GM12878 (cell line): ENCODE data around the gene GMCL1. TPM values are rescaled to one million over a fixed set of nuclear protein-coding genes. Genes with fewer than 3 reads are reported as not detected.

Experiments used
- ATAC-seq: fragments of 200-7000 bp; cut with Tn5 transposase; 3 replicates; pipeline ENCODE4 v1.9.1; 2020; ENCODE audit warnings: mild to moderate bottlenecking, moderate library complexity
- BruUV-seq: library from RNA; stranded (reverse); fragments of 400-500 nt; replicated peaks from 2 replicates; lab custom pipeline; 2021; lab: Mats Ljungman, UMichigan
- CTCF ChIA-PET: fragments of 300-600 bp; sonication (Branson Sonifier 250); formaldehyde crosslinking; extraction: SDS; loops from one replicate; lab custom pipeline; 2021; ENCODE audit warnings: inconsistent platforms; lab: Yijun Ruan, JAX
- POLR2A ChIA-PET: fragments of 350-600 bp; formaldehyde crosslinking; extraction: SDS; loops from one replicate; lab custom pipeline; 2021; ENCODE audit warnings: inconsistent platforms; lab: Charles Lee
- RAD21 ChIA-PET: fragments of 300-600 bp; sonication (Branson Sonifier 250); formaldehyde crosslinking; loops from one replicate; lab custom pipeline; 2023; ENCODE audit warnings: antibody characterized with exemption; ENCODE audit not compliant: unreplicated experiment; lab: Charles Lee
- SMC1A ChIA-PET: fragments of 300-600 bp; sonication (Branson Sonifier 250); formaldehyde crosslinking; loops from one replicate; lab custom pipeline; 2023; ENCODE audit not compliant: unreplicated experiment, uncharacterized antibody; lab: Charles Lee
- DNase-seq: peaks from one replicate; pipeline ENCODE4 v3.0.0-alpha.2; 2011; ENCODE audit warnings: low read depth, low spot score
- FAIRE-seq: peaks from 3 replicates; lab custom pipeline; 2011; peaks lifted over from hg19 to GRCh38; lab: Jason Lieb, UNC
- H2AFZ ChIP-seq: 2 replicates; pipeline ENCODE4 v1.6.0; 2011; ENCODE audit warnings: low read depth, low read length, control low read depth; ENCODE audit not compliant: control insufficient read depth
- H3K27ac ChIP-seq: 2 replicates; pipeline ENCODE4 v1.5.1; 2011; ENCODE audit warnings: control low read depth; ENCODE audit not compliant: control insufficient read depth, insufficient read depth
- H3K27me3 ChIP-seq, 2 experiments: replicated peaks in 1 of 2; 2 replicates each; pipeline versions ENCODE4 v1.6.0 to v1.6.1; 2011; ENCODE audit warnings: low read length in 1 of 2; ENCODE audit not compliant: control insufficient read depth in 2 of 2, insufficient read depth in 2 of 2
- H3K36me3 ChIP-seq, 2 experiments: 2 replicates each; pipeline ENCODE4 v1.5.1; 2011; ENCODE audit warnings: low read length in 1 of 2; ENCODE audit not compliant: control insufficient read depth in 2 of 2, insufficient read depth in 2 of 2
- H3K4me1 ChIP-seq: 2 replicates; pipeline ENCODE4 v1.6.1; 2011; ENCODE audit warnings: mild to moderate bottlenecking, low read length, moderate library complexity, mixed read lengths; ENCODE audit not compliant: control insufficient read depth, insufficient read depth
- H3K4me2 ChIP-seq: 2 replicates; pipeline ENCODE4 v1.6.0; 2011; ENCODE audit warnings: control low read depth; ENCODE audit not compliant: control insufficient read depth, insufficient read depth
- H3K4me3 ChIP-seq: fragments of 200-600 bp; sonication (generic); 2 replicates; pipeline ENCODE4 v1.5.1; 2016
- H3K79me2 ChIP-seq: 2 replicates; pipeline ENCODE4 v1.6.0; 2011; ENCODE audit warnings: low read length; ENCODE audit not compliant: control insufficient read depth, insufficient read depth
- H3K9ac ChIP-seq: 2 replicates; pipeline ENCODE4 v1.8.0; 2011; ENCODE audit warnings: low read length, control low read depth, mixed read lengths; ENCODE audit not compliant: control insufficient read depth, insufficient read depth
- H3K9me3 ChIP-seq: replicated peaks from 3 replicates; pipeline ENCODE4 v1.5.1; 2011; ENCODE audit warnings: mild to moderate bottlenecking, low read length; ENCODE audit not compliant: control insufficient read depth, insufficient read depth
- H4K20me1 ChIP-seq: 2 replicates; pipeline ENCODE4 v1.6.0; 2011; ENCODE audit not compliant: control insufficient read depth, insufficient read depth
- BHLHE40 ChIP-seq, 2 experiments: fragments of 450-650 bp in 1 of 2; IDR thresholded peaks; 2 replicates each; pipeline ENCODE4 v1.6.1; 2011 to 2017; ENCODE audit warnings: low read depth in 2 of 2, borderline replicate concordance in 1 of 2, improper control_type of control experiment in 1 of 2, low read length in 1 of 2, mild to moderate bottlenecking in 1 of 2
- BRCA1 ChIP-seq: IDR thresholded peaks from 2 replicates; pipeline ENCODE4 v1.6.1; 2011; ENCODE audit warnings: low read depth, low read length, improper control_type of control experiment
- CBFB ChIP-seq: IDR thresholded peaks from 2 replicates; pipeline ENCODE4 v1.6.1; 2016; ENCODE audit warnings: antibody characterized with exemption, low read depth
- CBX5 ChIP-seq: sonication (generic); IDR thresholded peaks from 2 replicates; pipeline ENCODE4 v1.6.1; 2016; ENCODE audit warnings: low read depth, moderate library complexity, mild to moderate bottlenecking, inconsistent platforms
- ESRRA ChIP-seq: IDR thresholded peaks from 2 replicates; pipeline ENCODE4 v1.6.1; 2012; ENCODE audit warnings: mild to moderate bottlenecking, low read length, improper control_type of control experiment
- HDGF ChIP-seq: fragments of 450-650 bp; IDR thresholded peaks from 2 replicates; pipeline ENCODE4 v1.6.1; 2016; ENCODE audit warnings: antibody characterized with exemption
- IKZF1 ChIP-seq: fragments of 450-650 bp; conservative IDR thresholded peaks from 2 replicates; pipeline ENCODE4 v1.6.1; 2017; ENCODE audit warnings: antibody characterized with exemption, mild to moderate bottlenecking
- NFYA ChIP-seq: IDR thresholded peaks from 2 replicates; pipeline ENCODE4 v1.6.1; 2011; ENCODE audit warnings: low read depth, mild to moderate bottlenecking, low read length, improper control_type of control experiment, borderline replicate concordance
- PML ChIP-seq: IDR thresholded peaks from 2 replicates; pipeline ENCODE4 v1.6.1; 2012; ENCODE audit warnings: low read length, inconsistent platforms
- POLR2AphosphoS2 ChIP-seq: IDR thresholded peaks from 2 replicates; pipeline ENCODE4 v1.6.1; 2011; ENCODE audit warnings: low read depth, mild to moderate bottlenecking, low read length, improper control_type of control experiment, moderate library complexity
- STAT1 ChIP-seq: fragments of 450-650 bp; conservative IDR thresholded peaks from 2 replicates; pipeline ENCODE4 v1.6.1; 2014; ENCODE audit warnings: antibody characterized with exemption, mild to moderate bottlenecking
- TBL1XR1 ChIP-seq: IDR thresholded peaks from 2 replicates; pipeline ENCODE4 v1.6.1; 2012; ENCODE audit warnings: low read depth, low read length, improper control_type of control experiment
- TCF3 ChIP-seq: IDR thresholded peaks from 2 replicates; pipeline ENCODE4 v1.6.1; 2012; ENCODE audit warnings: low read depth, mild to moderate bottlenecking, low read length, borderline replicate concordance; ENCODE audit not compliant: insufficient read depth
- WRNIP1 ChIP-seq: IDR thresholded peaks from 2 replicates; pipeline ENCODE4 v1.6.1; 2011; ENCODE audit warnings: low read depth, low read length, improper control_type of control experiment, borderline replicate concordance
- ZNF274 ChIP-seq: IDR thresholded peaks from one replicate; pipeline ENCODE4 v1.8.0; 2011; ENCODE audit not compliant: insufficient read length, insufficient read depth
- WGBS: methylation state at CpG from one replicate; pipeline ENCODE4 v1.1.6; 2016; ENCODE audit warnings: low lambda C conversion rate; ENCODE audit not compliant: insufficient replicate concordance, insufficient coverage; ENCODE audit errors: missing lambda C conversion rate; 5-methylcytosine and 5-hydroxymethylcytosine counted together
- in situ Hi-C: fragments of 300-500 bp; cut with MboI; formaldehyde crosslinking; loops from 9 replicates; pipeline ENCODE4 v1.14.3; 2018; ENCODE audit warnings: mixed read lengths
- intact Hi-C: fragments of 100-400 bp; cut with micrococcal nuclease; formaldehyde crosslinking; loops from one replicate; pipeline ENCODE4 v1.14.2; 2022; ENCODE audit not compliant: unreplicated experiment
- polyA plus RNA-seq, 11 experiments: library from polyadenylated mRNA; depleted of rRNA in 4 of 11; unstranded in 6 of 11; stranded (reverse) in 5 of 11; fragments of >200 nt; fragmentation: Nextera tagmentation in 4 of 11; fragmentation: Illumina TruSeq in 1 of 11; extraction: Ambion mirVana in 4 of 11; extraction: Trizol in 1 of 11; gene quantifications; 1 replicate in 1 of 11; 2 replicates in 10 of 11; pipeline versions ENCODE4 v1.2.1 to v1.2.3, GENCODE V29; 2011 to 2016; ENCODE audit warnings: inconsistent platforms in 2 of 11, missing spikeins in 2 of 11, low read depth in 1 of 11
- small RNA-seq: library from RNA; depleted of rRNA; stranded (forward); fragments of <200 nt; gene quantifications from one replicate; pipeline ENCODE3, GENCODE V24; 2014
- total RNA-seq, 4 experiments: library from RNA; depleted of rRNA in 3 of 4; stranded (reverse); fragments of >200 nt in 3 of 4; fragmentation: Illumina TruSeq in 1 of 4; extraction: Trizol in 1 of 4; gene quantifications; 2 replicates each; pipeline versions ENCODE4 v1.2.1 to v1.2.3, GENCODE V29; 2013 to 2021

The GMCL1 gene
- total and polyA plus RNA-seq, 10 of the 15 experiments (the other 5 are each of a cell fraction or from before 2014, with no cell fraction given): 3.7 to 21.4 (median 12.3) TPM

DNA sequence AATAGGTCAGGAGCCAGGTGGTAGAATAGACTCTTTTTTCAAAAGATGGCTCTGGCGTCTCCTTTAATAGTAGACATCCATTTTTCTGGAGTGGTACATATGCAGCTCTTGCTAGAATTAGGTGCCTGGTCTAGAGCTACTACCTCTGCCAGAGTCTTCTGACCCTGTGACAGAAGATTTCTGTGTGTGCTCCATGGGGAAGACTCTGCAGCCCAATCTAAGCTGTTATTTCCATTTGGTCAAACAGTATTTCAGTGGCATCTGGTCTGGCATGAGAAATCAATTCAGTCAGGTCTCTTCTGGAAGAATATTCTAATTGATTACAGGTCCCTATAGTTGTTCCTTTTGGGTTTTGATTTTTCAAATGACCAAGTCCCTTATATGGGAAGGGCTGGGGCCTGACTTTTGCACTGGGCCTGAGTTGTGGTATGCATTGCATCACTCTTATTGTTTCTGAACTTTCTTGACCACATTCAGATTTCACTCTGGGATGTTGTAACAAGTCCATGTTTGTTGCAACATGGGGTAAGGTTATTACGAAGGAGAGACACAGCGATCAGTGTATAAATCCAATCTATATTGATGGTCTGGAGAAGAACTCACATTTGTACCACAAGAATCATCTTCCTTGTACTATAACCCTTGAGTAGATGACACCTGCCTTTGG, 97.5 kb downstream of the GMCL1 start:
- no peak overlapping the region for H3K4me2 ChIP-seq

More for the DNA sequence above, 97.5 kb downstream of the GMCL1 start:
- DNase-seq: no peak
- no peak overlapping the region for H3K9ac ChIP-seq
- POLR2A ChIA-PET: no interaction called here
- TF ChIP-seq NFYA (no peak), ESRRA (no peak), POLR2AphosphoS2 (no peak), WRNIP1 (no peak), BHLHE40 (IDR thresholded peaks at IDR 0.05; ENCODE audit: borderline replicate concordance in 1 of 2, low read depth in 2 of 2, low read length in 1 of 2) (no peak), TCF3 (no peak), HDGF (no peak), CBX5 (no peak), STAT1 (no peak), ZNF274 (no peak), IKZF1 (no peak), CBFB (no peak), TBL1XR1 (no peak), PML (no peak), BRCA1 (no peak)
- TF ChIP-seq, all 136 proteins: peak for 0
- no peaks in the 10 kb centered on the region for H3K9me3 ChIP-seq
- H3K4me1 ChIP-seq: peaks cover 4% of the 10 kb centered on the region; the same call in 1 of the 2 replicates
- H4K20me1 ChIP-seq: no peaks in the 10 kb centered on the region
- intact Hi-C loops (no loop called here), in situ Hi-C loops (no loop called here)
- no peak overlapping the region for H3K27ac ChIP-seq
- no TSS peak for BruUV-seq
- 65% methylated on average over 3 of the region's 3 CpGs for WGBS
- ATAC-seq: no peak
- no peak for FAIRE-seq
- SMC1A ChIA-PET: interaction anchor here (1.7 kb wide), 1 partner anchor 142 kb away, joined by 5 read pairs; no protein-coding TSS in a partner anchor
- 0 out of 4 replicates have a peak, but pooled peaks cover 0 to 2% of the 10 kb centered on the region in 2 experiments for H3K36me3 ChIP-seq
- no peak overlapping the region for H3K4me3 ChIP-seq
- no peak overlapping the region for H2AFZ ChIP-seq
- RAD21 ChIA-PET: no interaction called here
- H3K27me3 ChIP-seq: no peaks in the 10 kb centered on the region
- CTCF ChIA-PET: interaction anchor here (1.0 kb wide), 1 partner anchor 10 kb away, joined by 3 read pairs; no protein-coding TSS in a partner anchor
- no peaks in the 10 kb centered on the region for H3K79me2 ChIP-seq

Small RNA genes within 50 kb of the gene (small RNA-seq; reads per million reads assigned to genes)
- not detected for gene RPL23AP92

Other genes starting within 250 kb of the GMCL1 start
- 24.5 and 26.0 TPM in 2 replicates for gene AAK1, start 185.9 kb upstream of the GMCL1 start, total RNA-seq (2014; rRNA removed)
- gene AAK1, start 185.9 kb upstream of the GMCL1 start, total RNA-seq (2014; rRNA removed; fragmentation: Illumina TruSeq; extraction: Trizol): 15.0 and 15.4 TPM in 2 replicates
- gene AAK1, start 185.9 kb upstream of the GMCL1 start, total RNA-seq (2021): 32.9 and 35.0 TPM in 2 replicates
- gene AAK1, start 185.9 kb upstream of the GMCL1 start, polyA plus RNA-seq (2011; rRNA removed): 10.3 and 12.0 TPM in 2 replicates
- 17.6 and 18.1 TPM in 2 replicates for gene AAK1, start 185.9 kb upstream of the GMCL1 start, polyA plus RNA-seq (2014; fragmentation: Illumina TruSeq; extraction: Trizol)
- gene AAK1, start 185.9 kb upstream of the GMCL1 start, polyA plus RNA-seq (2014; fragmentation: Nextera tagmentation; extraction: Ambion mirVana): 1 to 10 TPM; 2.9 to 8.0 TPM
- 16.9 and 21.0 TPM in 2 replicates for gene AAK1, start 185.9 kb upstream of the GMCL1 start, polyA plus RNA-seq (2014; rRNA removed)
- 10 to 100 TPM; 30.7 to 41.4 TPM for gene AAK1, start 185.9 kb upstream of the GMCL1 start, polyA plus RNA-seq (2016; fragmentation: Nextera tagmentation; extraction: Ambion mirVana)
- gene ANXA4, start 87.5 kb upstream of the GMCL1 start, total RNA-seq (2014; rRNA removed): 59.3 and 60.0 TPM in 2 replicates
- 16.3 and 17.7 TPM in 2 replicates for gene ANXA4, start 87.5 kb upstream of the GMCL1 start, total RNA-seq (2014; rRNA removed; fragmentation: Illumina TruSeq; extraction: Trizol)
- gene ANXA4, start 87.5 kb upstream of the GMCL1 start, total RNA-seq (2021): 57.5 and 64.2 TPM in 2 replicates
- gene ANXA4, start 87.5 kb upstream of the GMCL1 start, polyA plus RNA-seq (2011; rRNA removed): 81.6 and 97.2 TPM in 2 replicates
- 57.9 and 74.3 TPM in 2 replicates for gene ANXA4, start 87.5 kb upstream of the GMCL1 start, polyA plus RNA-seq (2014; fragmentation: Illumina TruSeq; extraction: Trizol)
- gene ANXA4, start 87.5 kb upstream of the GMCL1 start, polyA plus RNA-seq (2014; fragmentation: Nextera tagmentation; extraction: Ambion mirVana): 10 to 100 TPM; 64.6 to 73.1 TPM
- 78.8 and 94.3 TPM in 2 replicates for gene ANXA4, start 87.5 kb upstream of the GMCL1 start, polyA plus RNA-seq (2014; rRNA removed)
- gene ANXA4, start 87.5 kb upstream of the GMCL1 start, polyA plus RNA-seq (2016; fragmentation: Nextera tagmentation; extraction: Ambion mirVana): 10 to 100 TPM; 69.0 to 74.2 TPM
- 33.2 and 41.0 TPM in 2 replicates for gene SNRNP27, start 64.3 kb downstream of the GMCL1 start, total RNA-seq (2014; rRNA removed)
- gene SNRNP27, start 64.3 kb downstream of the GMCL1 start, total RNA-seq (2014; rRNA removed; fragmentation: Illumina TruSeq; extraction: Trizol): 49.8 and 52.7 TPM in 2 replicates
- gene SNRNP27, start 64.3 kb downstream of the GMCL1 start, total RNA-seq (2021): 35.6 and 37.4 TPM in 2 replicates
- gene SNRNP27, start 64.3 kb downstream of the GMCL1 start, polyA plus RNA-seq (2011; rRNA removed): 52.1 and 88.6 TPM in 2 replicates
- gene SNRNP27, start 64.3 kb downstream of the GMCL1 start, polyA plus RNA-seq (2014; fragmentation: Illumina TruSeq; extraction: Trizol): 49.2 and 66.8 TPM in 2 replicates
- gene SNRNP27, start 64.3 kb downstream of the GMCL1 start, polyA plus RNA-seq (2014; fragmentation: Nextera tagmentation; extraction: Ambion mirVana): 10 to 100 TPM; 30.6 to 30.9 TPM
- 34.5 and 46.3 TPM in 2 replicates for gene SNRNP27, start 64.3 kb downstream of the GMCL1 start, polyA plus RNA-seq (2014; rRNA removed)
- gene SNRNP27, start 64.3 kb downstream of the GMCL1 start, polyA plus RNA-seq (2016; fragmentation: Nextera tagmentation; extraction: Ambion mirVana): 10 to 100 TPM; 77.6 to 89.5 TPM
- gene MXD1, start 85.4 kb downstream of the GMCL1 start, total RNA-seq (2014; rRNA removed): 2.7 and 3.4 TPM in 2 replicates
- 1.8 and 2.2 TPM in 2 replicates for gene MXD1, start 85.4 kb downstream of the GMCL1 start, total RNA-seq (2014; rRNA removed; fragmentation: Illumina TruSeq; extraction: Trizol)
- 5.3 and 5.5 TPM in 2 replicates for gene MXD1, start 85.4 kb downstream of the GMCL1 start, total RNA-seq (2021)
- gene MXD1, start 85.4 kb downstream of the GMCL1 start, polyA plus RNA-seq (2011; rRNA removed): 9.9 and 10.2 TPM in 2 replicates
- 3.2 and 3.4 TPM in 2 replicates for gene MXD1, start 85.4 kb downstream of the GMCL1 start, polyA plus RNA-seq (2014; fragmentation: Illumina TruSeq; extraction: Trizol)
- 1 to 10 TPM; 2.5 to 2.7 TPM for gene MXD1, start 85.4 kb downstream of the GMCL1 start, polyA plus RNA-seq (2014; fragmentation: Nextera tagmentation; extraction: Ambion mirVana)
- 2.6 and 3.0 TPM in 2 replicates for gene MXD1, start 85.4 kb downstream of the GMCL1 start, polyA plus RNA-seq (2014; rRNA removed)
- 1 to 10 TPM; 4.5 to 5.5 TPM for gene MXD1, start 85.4 kb downstream of the GMCL1 start, polyA plus RNA-seq (2016; fragmentation: Nextera tagmentation; extraction: Ambion mirVana)
- gene ASPRV1, start 132.0 kb downstream of the GMCL1 start, total RNA-seq (2014; rRNA removed): 0.11 and 0.38 TPM in 2 replicates
- 0.23 and 0.27 TPM in 2 replicates for gene ASPRV1, start 132.0 kb downstream of the GMCL1 start, total RNA-seq (2014; rRNA removed; fragmentation: Illumina TruSeq; extraction: Trizol)
- 0.53 and 0.59 TPM in 2 replicates for gene ASPRV1, start 132.0 kb downstream of the GMCL1 start, total RNA-seq (2021)
- 0.97 and 1.1 TPM in 2 replicates for gene ASPRV1, start 132.0 kb downstream of the GMCL1 start, polyA plus RNA-seq (2011; rRNA removed)
- 0.29 and 0.33 TPM in 2 replicates for gene ASPRV1, start 132.0 kb downstream of the GMCL1 start, polyA plus RNA-seq (2014; fragmentation: Illumina TruSeq; extraction: Trizol)
- gene ASPRV1, start 132.0 kb downstream of the GMCL1 start, polyA plus RNA-seq (2014; fragmentation: Nextera tagmentation; extraction: Ambion mirVana): under 1 TPM; 0.11 to 0.16 TPM
- gene ASPRV1, start 132.0 kb downstream of the GMCL1 start, polyA plus RNA-seq (2014; rRNA removed): 0.37 and 0.44 TPM in 2 replicates
- gene ASPRV1, start 132.0 kb downstream of the GMCL1 start, polyA plus RNA-seq (2016; fragmentation: Nextera tagmentation; extraction: Ambion mirVana): under 1 TPM; 0.60 to 0.64 TPM